ENCODE results near the gene TMEM63A. TPM values are rescaled to one million over a fixed set of nuclear protein-coding genes. Genes with fewer than 3 reads are reported as not detected.
"Not testable (repeated sequence)": the region's sequence is repeated elsewhere in the genome, so short reads cannot be mapped to it uniquely, and the experiment has no call there.

TMEM63A gene
- total RNA-seq, 1 experiment from 2014 or later: 4.5 TPM

DNA sequence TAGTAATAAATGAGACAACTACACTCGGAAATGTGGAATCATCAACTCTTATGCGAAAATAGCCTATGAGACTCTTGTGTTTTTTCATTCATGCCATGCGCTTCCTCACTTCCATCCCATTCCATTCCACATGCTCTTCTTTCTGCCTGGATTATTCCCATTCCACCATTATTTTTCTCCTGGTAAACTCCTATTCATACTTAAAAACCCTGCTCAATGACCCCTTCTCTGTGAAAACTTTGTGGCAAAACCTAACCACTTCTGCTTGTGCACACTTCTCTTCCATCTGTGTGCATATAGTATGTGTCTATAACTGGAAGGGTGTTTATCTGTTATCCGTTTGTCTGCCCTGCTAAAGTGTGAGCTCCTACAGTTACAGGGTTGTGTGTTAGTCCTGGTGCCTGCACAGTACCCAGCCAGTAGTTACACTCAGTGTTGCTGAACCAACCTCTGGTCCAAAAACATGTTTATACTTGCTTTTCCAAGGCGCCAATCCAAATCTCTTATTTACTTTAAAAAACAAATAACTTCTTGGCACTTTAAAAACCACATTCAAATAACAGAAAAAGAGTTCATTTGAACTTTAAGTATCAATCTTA, 61.6 kb downstream of the TMEM63A start:
- DNase-seq (ENCODE audit: low read depth): no peak

DNA sequence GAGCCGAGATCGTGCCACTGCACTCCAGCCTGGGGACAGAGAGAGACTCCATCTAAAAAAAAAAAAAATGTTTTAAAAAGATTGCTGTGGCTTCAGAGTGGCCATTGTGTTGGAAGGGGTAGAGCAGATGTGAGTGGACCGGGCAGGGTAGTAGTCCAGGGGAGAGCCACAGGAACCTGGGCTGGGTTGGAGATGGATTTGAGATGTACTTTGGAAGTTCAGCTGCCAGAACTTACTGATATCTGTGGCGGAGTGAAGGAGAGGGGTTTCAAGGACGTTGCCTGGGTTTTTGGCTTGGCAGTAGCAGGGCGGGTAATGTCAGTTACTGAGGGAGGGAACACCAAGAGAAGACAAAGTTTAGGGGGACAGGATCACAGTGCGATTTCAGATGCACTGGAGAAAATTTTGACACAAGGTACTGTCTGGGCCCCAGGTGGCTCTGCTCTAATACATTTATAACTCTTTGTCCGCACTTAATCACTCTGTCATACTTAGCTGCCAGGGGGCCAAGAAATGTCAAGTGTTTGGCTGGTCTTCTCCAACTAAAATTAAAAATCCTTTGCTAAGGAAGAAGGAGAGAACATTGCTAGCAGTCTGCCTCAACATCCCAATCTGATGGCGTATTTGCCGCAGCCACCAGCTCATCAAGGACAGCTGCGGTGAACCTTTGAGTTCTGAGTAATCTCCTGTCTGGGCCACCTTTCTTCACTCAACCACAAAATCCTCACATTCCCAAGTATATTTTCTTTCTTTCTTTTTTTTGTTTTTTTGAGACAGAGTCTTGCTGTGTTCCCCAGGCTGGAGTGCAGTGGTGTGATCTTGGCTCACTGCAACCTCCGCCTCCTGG, 62.6 kb downstream of the TMEM63A start:
- DNase-seq (ENCODE audit: low read depth): no peak

DNA sequence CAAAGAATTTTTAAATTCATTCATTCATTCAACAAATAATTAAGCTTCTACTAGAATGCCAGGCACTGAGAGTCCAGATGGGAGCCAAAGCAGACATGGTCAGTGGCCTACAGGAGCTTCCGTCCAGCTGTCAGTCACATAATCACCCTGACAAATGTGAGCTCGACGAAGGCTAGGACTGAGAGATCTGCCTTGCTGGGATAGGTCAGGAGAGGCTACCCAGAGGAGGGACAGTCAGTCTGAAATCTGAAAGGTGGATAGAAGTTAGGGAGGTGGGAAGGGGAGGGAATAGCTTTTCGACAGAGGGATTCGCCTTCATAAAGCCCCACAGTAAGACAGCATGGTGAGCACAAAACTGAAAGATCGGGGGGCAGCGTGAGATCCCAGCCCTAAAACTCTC, 64.0 kb downstream of the TMEM63A start:
- no peak for DNase-seq (ENCODE audit: low read depth)

DNA sequence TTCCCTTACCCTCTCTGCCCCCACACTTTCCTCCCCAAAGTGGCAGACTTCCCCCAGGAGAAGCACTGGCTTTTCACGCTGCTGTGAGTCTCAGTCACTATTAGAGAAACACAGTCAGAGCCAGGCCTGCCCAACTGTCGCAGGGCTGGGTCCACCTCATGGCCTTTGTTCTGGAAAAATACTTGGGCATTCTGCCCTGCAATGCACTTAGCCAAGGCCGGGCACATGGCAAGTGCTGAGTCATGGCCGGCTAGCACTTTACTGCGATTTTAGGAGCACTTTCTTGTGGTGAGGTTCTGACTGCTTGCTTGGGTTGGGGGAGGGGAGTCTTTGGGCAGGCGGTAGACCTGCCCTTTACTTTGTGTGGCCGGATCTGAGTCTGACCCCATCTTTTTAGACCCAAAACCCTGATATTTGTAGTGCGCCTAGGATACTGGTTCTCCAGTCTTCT, 64.5 kb downstream of the TMEM63A start:
- DNase-seq (ENCODE audit: low read depth): peak; percentile 90

DNA sequence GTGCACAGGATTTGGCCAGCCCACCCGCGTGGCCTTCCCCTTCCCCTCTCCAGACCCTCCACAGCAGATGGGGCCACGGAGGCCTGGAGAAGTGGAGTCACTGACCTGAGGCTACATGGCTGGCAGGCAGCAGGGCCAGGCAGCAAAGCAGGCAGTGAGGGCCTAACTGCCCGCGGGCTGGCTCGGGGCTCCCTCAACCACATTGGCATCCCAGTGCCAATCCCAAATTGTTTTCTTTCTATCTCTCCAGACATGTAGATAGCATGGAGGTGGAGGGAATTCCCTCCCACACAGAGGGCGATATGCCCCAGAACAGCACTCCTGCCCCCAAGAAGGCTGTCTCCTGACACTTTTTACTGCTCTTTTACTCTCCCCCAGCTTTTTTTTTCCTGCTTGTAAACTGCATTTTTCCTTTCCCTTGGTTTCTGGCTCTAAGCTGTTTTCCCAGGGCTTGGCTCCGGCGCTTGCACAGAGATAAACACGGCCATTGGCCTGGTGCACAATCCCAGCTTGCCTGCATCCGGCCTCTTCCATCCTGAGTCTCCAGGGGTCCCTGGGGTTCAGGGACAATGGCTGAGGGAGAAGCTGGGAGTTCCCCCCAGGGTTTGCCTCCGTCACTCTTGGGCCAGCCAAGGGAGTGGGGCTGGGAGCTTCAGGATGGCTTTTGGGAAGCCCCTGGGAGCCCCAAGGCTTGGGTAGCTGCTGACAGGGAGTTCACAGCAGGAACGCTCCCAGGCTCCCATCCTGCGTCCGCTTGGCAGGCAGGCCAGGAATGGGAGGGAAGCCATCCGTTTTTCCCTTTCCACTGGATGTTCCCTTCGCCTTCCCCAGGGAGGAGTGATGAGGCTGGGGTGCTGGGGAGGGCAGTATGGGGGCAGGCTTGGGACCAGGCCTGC, 65.3 kb downstream of the TMEM63A start:
- DNase-seq (ENCODE audit: low read depth): peak; percentile 30

DNA sequence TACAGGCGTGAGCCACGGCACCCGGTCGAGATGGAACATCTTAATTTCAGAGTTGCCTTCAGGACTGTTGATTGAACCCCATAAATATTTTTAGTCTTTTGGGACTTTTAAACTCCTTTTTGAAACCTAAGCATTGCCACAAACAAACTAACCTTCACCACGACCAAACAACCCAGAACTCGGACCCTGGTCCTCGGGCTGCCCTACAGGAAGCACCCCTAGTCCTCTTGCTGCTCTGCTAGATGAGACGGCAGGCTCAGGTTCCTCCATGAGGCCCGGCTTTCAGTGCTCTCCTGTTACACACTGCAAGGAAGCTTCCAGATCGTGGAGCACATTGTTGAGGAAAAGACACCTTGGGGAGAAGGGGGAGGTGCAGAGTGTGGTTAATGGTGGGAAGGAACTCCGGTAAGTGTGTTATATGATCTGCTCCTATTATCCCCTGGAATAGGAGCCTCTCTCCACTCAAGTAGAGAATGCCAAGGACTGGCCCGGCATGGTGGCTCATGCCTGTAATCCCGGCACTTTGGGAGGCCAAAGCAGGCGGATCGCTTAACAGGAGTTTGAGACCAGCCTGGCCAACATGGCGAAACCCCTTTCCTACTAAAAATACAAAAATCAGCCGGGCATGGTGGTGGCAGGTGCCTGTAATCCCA, 66.5 kb downstream of the TMEM63A start:
- DNase-seq (ENCODE audit: low read depth): no peak

DNA sequence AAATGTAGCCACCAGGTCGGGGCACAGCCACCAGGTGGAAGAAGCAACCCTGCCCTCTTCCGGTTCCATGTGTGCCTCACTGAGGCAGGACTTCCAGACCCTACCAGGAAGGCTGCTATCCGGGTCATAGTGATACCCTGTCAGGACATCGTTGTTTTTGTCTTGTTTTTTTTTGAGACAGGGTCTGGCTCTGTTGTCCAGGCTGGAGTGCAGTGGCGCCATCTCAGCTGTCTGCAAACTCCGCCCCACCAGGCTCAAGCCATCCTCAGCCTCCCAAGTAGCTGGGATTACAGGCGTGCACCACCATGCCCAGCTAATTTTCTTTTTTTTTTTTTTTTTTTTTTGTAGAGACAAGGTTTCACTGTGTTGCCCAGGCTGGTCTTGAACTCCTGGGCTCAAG, 67.1 kb downstream of the TMEM63A start:
- not testable (repeated sequence) for DNase-seq (ENCODE audit: low read depth)

DNA sequence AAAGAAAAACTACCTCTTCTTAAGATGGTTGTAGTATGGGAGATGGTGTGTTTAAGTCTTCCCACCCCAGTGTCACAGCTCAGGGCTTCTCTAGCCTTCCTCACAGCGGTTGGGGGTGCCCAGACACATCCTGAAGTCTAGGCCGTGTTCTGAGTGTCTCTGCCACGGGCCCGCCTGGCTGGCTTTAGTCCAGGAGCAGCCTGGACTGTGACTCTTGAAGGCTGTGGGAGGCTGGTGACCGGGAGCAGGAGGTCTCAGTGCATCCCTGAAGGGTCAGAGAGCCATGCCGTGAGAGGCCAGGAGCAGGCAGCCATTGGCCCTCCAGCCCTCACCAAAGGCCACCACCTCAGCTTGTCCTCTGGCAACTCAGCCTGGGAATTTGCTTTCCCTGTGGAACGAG, 67.8 kb downstream of the TMEM63A start:
- no peak for DNase-seq (ENCODE audit: low read depth)

DNA sequence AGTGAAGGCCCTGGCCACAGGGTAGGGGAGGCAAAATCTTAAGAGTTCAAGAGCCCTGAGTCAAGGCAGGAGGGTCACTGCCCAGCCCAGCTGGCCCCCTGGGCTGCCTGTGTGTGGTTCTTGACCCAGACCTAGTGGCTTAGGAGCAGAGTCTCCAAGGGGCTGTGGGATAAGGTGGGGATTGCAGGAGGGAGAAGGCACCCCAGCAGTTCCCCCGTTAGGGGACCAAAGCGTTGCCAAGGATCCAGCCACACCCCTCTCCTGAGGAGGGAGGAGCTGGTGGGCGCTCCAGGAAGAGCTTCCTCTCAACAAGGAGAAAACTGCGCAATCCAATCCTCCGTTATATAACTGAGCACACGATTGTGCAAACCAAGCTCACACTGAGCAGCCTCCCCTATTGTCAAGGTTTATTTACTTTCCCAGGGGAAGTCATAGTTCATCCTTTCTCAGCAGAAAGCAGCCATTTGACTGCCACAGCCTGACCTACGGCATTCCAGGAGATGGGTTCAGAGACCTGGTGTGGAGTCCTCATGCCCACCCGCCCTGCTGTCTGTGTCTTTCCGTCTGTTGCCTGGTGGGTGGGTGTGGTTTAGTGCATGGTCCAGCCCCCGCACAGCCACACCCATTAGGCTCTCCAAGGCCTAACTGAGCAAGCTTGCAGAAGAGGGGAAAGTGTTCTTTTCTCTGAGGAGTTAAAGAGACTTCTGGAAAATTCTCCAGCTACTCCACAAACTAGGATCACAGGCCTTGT, 68.8 kb downstream of the TMEM63A start:
- DNase-seq (ENCODE audit: low read depth): peak; percentile 54

DNA sequence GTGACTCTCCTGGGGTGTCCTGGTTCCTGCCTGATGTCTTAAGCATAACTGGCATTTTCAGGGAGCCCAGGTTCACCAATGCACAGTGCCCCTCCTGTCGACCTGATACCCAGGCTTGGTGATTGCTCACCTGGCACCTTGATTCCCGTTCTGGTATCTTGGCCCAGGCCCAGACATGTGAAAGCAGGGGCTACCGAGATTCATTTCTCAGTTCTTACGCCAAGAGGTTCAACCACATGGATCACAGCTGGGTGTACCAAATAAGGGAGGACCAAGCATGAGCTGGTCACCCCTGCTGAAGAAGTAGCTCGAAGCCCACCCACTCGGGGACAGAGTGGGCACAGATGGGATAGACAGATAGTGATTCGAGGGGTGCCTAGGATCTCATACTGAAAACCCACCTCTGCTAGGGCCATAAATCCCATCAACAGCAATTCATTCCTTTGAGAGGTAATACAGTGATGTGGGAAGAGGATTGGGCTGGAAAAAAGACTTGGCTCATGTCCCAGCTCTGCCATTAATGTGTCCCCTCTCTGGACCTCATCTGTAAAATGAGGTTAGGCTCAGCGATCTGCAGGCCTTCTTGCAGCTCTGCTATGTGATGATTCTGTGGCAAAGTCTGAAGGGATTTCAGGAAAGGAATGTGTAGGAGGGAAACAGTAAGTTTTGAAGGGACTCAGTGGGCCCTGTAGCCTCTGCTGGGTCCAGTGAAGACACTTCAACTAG, 69.5 kb downstream of the TMEM63A start:
- DNase-seq (ENCODE audit: low read depth): no peak

DNA sequence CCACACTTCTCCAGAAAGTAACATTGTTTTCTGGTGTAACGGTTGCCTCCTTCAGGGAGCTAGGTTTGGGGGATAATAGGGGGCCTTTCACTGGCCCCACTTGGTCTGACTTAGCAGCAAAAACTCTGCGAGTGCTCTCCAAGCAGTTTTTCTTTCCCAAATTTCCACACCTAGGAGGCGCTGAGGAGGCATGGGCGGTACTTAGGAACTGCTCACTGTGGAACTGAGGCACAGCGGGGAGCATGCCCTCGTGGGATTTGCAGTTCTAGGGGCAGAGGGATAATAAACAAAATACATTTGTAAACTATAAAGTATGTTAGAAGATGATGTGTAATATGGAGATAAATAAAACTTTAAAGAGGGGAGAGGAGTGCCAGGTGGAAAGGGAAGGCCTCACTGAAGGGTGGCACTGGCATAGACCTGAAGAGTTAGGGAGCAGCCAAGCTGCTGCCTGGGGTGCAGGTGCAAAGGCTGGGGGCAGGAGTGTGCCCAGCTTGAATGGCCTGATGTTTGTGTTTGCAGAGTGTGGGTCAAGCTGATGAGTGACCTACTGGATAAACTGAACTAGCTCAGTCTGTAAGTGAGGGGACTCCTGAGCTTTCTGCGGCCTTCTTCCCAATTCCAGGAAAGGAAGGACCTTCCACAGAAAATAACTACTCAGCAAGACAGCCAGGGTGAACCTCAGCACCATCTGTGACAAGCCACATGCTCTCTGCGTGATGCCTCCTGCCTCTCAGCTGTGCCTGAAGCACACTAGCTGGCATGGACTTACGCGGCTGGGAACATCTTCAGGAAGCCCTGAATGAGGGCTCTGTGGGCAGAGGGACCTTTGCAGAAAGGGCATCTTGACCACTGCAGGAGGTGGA, 70.3 kb downstream of the TMEM63A start:
- DNase-seq (ENCODE audit: low read depth): no peak

DNA sequence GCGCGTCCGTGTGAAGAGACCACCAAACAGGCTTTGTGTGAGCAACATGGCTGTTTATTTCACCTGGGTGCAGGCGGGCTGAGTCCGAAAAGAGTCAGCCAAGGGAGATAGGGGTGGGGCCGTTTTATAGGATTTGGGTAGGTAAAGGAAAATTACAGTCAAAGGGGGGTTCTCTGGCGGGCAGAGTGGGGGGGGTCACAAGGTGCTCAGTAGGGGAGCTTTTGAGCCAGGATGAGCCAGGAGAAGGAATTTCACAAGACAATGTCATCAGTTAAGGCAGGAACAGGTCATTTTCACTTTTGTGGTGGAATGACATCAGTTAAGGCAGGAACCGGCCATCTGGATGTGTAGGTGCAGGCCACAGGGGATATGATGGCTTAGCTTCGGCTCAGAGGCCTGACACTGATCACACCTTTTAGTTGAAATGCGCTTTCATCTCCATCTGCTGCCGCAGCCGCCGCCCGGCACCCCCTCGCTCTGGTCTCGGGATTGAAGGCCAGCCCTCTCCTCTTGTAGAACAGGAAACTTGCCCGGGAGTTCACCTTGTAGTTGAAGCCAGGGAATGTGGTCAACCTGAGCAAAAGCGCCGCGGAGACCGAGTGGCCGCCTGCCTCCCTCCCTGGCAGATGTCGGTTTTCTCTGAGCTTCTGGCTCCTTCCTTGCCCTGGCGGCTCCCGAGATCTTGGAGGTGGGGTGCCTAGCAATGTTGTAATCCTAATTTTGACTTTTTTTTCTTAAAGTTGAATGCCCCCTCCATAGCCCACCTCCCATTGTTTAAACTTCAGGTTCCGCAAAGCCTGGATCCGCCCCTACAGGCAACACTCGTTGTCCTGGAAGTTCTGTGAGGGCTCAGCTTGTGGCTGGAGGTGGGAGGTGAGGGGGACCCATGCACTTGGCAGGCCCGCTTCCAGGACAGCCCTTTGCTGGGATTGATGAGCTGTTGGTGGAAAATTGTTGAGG, 71.3 kb downstream of the TMEM63A start:
- peak; percentile 21 for DNase-seq (ENCODE audit: low read depth)

DNA sequence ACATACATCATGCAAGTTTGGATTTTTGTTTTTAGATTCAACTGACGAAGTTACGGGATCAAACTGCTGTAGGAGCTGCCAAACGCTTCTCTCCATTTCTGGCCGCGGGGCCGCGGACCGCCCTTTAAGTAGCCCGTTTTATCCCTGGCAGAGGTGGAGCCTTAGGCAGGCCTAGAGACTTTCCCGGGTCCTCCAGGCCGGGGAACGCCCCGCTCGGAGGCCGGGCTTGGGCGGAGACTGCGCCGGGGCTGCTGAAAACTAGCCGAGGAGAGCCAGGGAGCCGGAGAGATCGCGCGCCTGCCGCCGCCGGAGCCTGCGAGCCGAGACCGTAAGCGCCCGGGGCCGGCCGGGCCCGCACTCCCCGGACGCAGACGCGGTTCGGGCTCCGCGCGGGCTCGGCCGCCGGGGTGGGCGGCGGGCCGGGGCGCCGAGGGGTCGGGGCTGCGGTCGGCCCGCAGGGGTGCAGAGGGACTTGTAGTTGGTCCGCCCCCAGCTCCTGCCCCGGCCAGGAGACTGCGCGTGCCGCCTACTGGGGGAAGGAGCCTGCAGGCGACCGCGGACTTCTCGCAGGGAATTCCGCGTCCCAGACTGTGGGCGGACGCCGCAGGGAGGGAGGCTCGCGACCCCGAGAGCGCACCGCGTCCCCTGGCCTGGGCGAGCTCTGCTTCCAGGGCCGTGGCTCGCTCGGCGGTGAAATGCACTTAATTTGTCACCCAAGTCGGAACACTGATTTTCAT, 72.2 kb downstream of the TMEM63A start, which contains the start of gene EPHX1:
TSS of gene EPHX1 (plus strand) at position 283 of the 737 bp plus-strand sequence. CDS start 18,606 bp downstream, outside the sequence.
- peak; percentile 92 for DNase-seq (ENCODE audit: low read depth)

DNA sequence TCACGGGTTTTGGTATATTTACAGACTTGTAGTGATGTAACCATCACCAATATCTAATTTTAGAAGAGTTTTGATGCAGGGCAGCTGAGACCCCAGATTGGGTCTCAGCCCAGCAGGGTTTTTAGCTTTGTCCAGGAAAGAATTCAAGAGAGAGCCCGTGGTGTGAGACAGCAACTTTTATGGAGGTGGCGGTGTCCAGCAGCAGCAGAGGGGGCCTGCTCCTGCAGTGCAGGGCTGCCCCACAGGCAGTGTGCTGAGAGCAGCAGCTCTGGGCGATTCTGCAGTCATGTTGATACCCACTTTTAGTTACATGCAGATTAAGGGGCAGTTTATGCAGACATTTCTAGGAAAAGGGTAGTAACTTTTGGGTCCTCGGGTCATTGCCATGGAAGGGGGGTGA, 74.0 kb downstream of the TMEM63A start:
- no peak for DNase-seq (ENCODE audit: low read depth)

DNA sequence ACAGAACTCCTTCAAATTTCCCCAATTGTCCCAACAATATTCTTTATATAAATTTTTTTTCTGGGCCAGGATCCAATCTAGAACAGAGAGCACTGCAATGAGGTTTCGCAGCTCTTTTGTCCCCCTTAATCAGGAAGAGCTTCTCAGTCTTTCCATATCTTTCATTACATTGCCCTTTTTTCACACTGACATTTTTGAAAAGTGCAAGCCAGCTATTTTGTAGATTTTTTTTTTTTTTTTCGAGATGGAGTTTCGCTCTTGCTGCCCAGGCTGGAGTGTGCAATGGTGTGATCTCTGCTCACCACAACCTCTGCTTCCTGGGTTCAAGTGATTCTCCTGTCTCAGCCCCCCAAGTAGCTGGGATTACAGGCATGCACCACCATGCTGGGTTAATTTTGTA, 75.4 kb downstream of the TMEM63A start:
- DNase-seq (ENCODE audit: low read depth): not testable (repeated sequence)

DNA sequence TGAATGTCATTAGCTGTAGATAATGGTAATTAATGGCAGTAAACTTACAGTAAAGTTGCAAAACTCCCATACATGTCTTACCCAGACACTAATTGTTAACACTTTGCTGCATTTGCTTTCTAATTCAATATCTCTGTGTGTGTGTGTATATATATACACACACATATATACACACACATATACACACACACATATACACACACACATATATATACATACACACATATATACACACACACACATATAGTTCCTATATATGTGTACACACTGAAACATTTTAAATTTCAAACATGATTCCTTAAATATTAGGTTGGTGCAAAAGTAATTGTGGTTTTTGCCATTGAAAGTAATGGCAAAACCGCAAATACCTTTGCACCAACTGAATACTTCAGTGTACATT, 75.9 kb downstream of the TMEM63A start:
- DNase-seq (ENCODE audit: low read depth): no peak

DNA sequence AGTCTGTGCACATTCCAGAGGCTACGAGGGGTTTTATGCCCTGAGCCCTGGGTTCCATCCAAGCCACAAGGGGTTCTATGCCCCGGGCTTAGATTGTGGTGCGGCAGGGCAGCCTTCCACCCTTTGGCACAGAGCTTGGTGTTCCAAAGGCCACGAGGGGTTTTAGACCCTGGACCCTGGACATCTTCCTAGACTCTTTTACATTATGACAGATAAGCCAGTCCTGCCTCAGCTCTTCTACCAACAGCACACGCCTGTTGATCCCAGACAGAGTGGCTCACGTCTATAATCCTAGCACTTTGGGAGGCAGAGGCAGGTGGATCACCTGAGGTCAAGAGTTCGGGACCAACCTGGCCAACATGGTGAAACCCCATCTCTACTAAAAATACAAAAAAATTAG, 81.0 kb downstream of the TMEM63A start:
- not testable (repeated sequence) for DNase-seq (ENCODE audit: low read depth)
